HepG2 (cell line): Measurements from ENCODE around the gene GLRX2. TPM values are rescaled to one million over a fixed set of nuclear protein-coding genes. Genes with fewer than 3 reads are reported as not detected.

Source experiments
- ARNT ChIP-seq: fragments of 450-650 bp; IDR thresholded peaks from 2 replicates; pipeline ENCODE4 v1.6.1; 2017
- ASH2L ChIP-seq: fragments of 300-600, 200-600 bp; sonication (generic); IDR thresholded peaks from 2 replicates; pipeline ENCODE4 v1.7.0; 2017; ENCODE audit warnings: low read depth, mild to moderate bottlenecking, moderate library complexity, mixed read lengths, low read length; ENCODE audit not compliant: insufficient read length
- BRD4 ChIP-seq: sonication (generic); formaldehyde crosslinking; IDR thresholded peaks from 2 replicates; pipeline ENCODE4 v1.4.0; 2020; ENCODE audit warnings: missing genetic modification reagents
- CAMTA2 ChIP-seq: sonication (generic); formaldehyde crosslinking; IDR thresholded peaks from 2 replicates; pipeline ENCODE4 v1.4.0; 2020; ENCODE audit warnings: mild to moderate bottlenecking, missing genetic modification reagents, borderline replicate concordance
- CBX5 ChIP-seq: sonication (generic); formaldehyde crosslinking; IDR thresholded peaks from 2 replicates; pipeline ENCODE4 v1.4.0; 2020; ENCODE audit warnings: missing genetic modification reagents, borderline replicate concordance
- CREM ChIP-seq, 2 experiments: sonication (generic) in 1 of 2; formaldehyde crosslinking in 1 of 2; IDR thresholded peaks; 2 replicates each; pipeline versions ENCODE4 v1.4.0 to v1.6.1; 2016 to 2020; ENCODE audit warnings: antibody characterized with exemption in 1 of 2, mild to moderate bottlenecking in 1 of 2, missing genetic modification reagents in 1 of 2
- GATAD1 ChIP-seq: IDR thresholded peaks from 2 replicates; pipeline ENCODE4 v1.6.1; 2016; ENCODE audit warnings: missing genetic modification reagents, missing compliant biosample characterization
- JUND ChIP-seq: sonication (generic); formaldehyde crosslinking; IDR thresholded peaks from 2 replicates; pipeline ENCODE4 v1.8.0; 2022; ENCODE audit warnings: mild to moderate bottlenecking, missing genetic modification reagents
- LRRFIP1 ChIP-seq: sonication (generic); formaldehyde crosslinking; conservative IDR thresholded peaks from 2 replicates; pipeline ENCODE4 v1.4.0; 2020; ENCODE audit warnings: missing genetic modification reagents
- PAX8 ChIP-seq: sonication (generic); formaldehyde crosslinking; IDR thresholded peaks from 2 replicates; pipeline ENCODE4 v1.8.0; 2022; ENCODE audit warnings: mild to moderate bottlenecking, missing genetic modification reagents, borderline replicate concordance
- PHF5A ChIP-seq: IDR thresholded peaks from one replicate; pipeline ENCODE4 v1.6.1; 2018; ENCODE audit warnings: low read depth, missing genetic modification reagents; ENCODE audit not compliant: unreplicated experiment
- SRSF1 ChIP-seq: fragments of 200-400 bp; formaldehyde crosslinking; optimal IDR thresholded peaks from 2 replicates; pipeline ENCODE3; 2017; ENCODE audit warnings: mild to moderate bottlenecking, low read depth, low read length, moderate library complexity
- TEAD2 ChIP-seq: sonication (generic); formaldehyde crosslinking; IDR thresholded peaks from 2 replicates; pipeline ENCODE4 v1.9.0; 2021; ENCODE audit warnings: missing genetic modification reagents
- TGIF2 ChIP-seq: IDR thresholded peaks from 2 replicates; pipeline ENCODE4 v1.6.1; 2016; ENCODE audit warnings: control low read depth, missing compliant biosample characterization
- TIGD3 ChIP-seq: sonication (generic); formaldehyde crosslinking; IDR thresholded peaks from 2 replicates; pipeline ENCODE4 v1.5.1; 2020; ENCODE audit warnings: mild to moderate bottlenecking, missing genetic modification reagents, borderline replicate concordance
- TOPORS ChIP-seq: sonication (generic); formaldehyde crosslinking; IDR thresholded peaks from 2 replicates; pipeline ENCODE4 v1.8.0; 2023; ENCODE audit warnings: mild to moderate bottlenecking, missing genetic modification reagents
- U2AF2 ChIP-seq: fragments of 200-400 bp; formaldehyde crosslinking; IDR thresholded peaks from 2 replicates; pipeline ENCODE4 v1.6.1; 2017; ENCODE audit warnings: low read depth, mild to moderate bottlenecking, low read length
- ZBTB2 ChIP-seq: sonication (generic); formaldehyde crosslinking; IDR thresholded peaks from 2 replicates; pipeline ENCODE4 v1.8.0; 2022; ENCODE audit warnings: low read depth, missing genetic modification reagents
- ZBTB38 ChIP-seq: sonication (generic); formaldehyde crosslinking; IDR thresholded peaks from 2 replicates; pipeline ENCODE4 v1.5.1; 2020; ENCODE audit warnings: mild to moderate bottlenecking, missing genetic modification reagents
- ZC3H4 ChIP-seq: sonication (generic); formaldehyde crosslinking; IDR thresholded peaks from 2 replicates; pipeline ENCODE4 v1.4.0; 2020; ENCODE audit warnings: missing genetic modification reagents, borderline replicate concordance
- ZNF317 ChIP-seq: sonication (generic); formaldehyde crosslinking; IDR thresholded peaks from 2 replicates; pipeline ENCODE4 v1.5.0; 2020; ENCODE audit warnings: mild to moderate bottlenecking, missing genetic modification reagents
- ZNF335 ChIP-seq: sonication (generic); formaldehyde crosslinking; IDR thresholded peaks from 2 replicates; pipeline ENCODE4 v1.4.0; 2020; ENCODE audit warnings: missing genetic modification reagents
- polyA plus RNA-seq, 8 experiments: library from polyadenylated mRNA; depleted of rRNA in 3 of 8; stranded (reverse) in 7 of 8; unstranded in 1 of 8; fragments of >200 nt; fragmentation: Illumina TruSeq in 4 of 8; extraction: Trizol in 4 of 8; gene quantifications; 2 replicates each; pipeline versions ENCODE4 v1.2.1 to v1.2.3, GENCODE V29; 2011 to 2016; ENCODE audit warnings: low read depth in 4 of 8, missing spikeins in 1 of 8, mixed read lengths in 1 of 8; ENCODE audit not compliant: insufficient read depth in 1 of 8
- total RNA-seq, 5 experiments: library from RNA; depleted of rRNA; stranded (reverse); fragments of >200 nt; fragmentation: Illumina TruSeq; extraction: Trizol; gene quantifications; 2 replicates each; pipeline ENCODE4 v1.2.3, GENCODE V29; 2016; ENCODE audit warnings: low read depth in 1 of 5

The GLRX2 gene
- total and polyA plus RNA-seq, 2 of the 13 experiments (the other 11 are each of a cell fraction or from before 2014, with no cell fraction given) = 11.9 to 39.0 TPM

GRCh38 chr1:193059282-193060114 is 45.7 kb downstream of the GLRX2 start, which contains the start of the genes RO60 and UCHL5 (continued):
- TF ChIP-seq LRRFIP1 (CRISPR knock-in tag) (0 out of 2 replicates have a peak, but pooled peaks have one; percentile 39), JUND (CRISPR knock-in tag) (peak; percentile 84), TOPORS (CRISPR knock-in tag) (peak; percentile 91), PAX8 (0 out of 2 replicates have a peak, but pooled peaks have one; percentile 14), ASH2L (peak; percentile 90), CAMTA2 (no peak; the same call in 1 of the 2 replicates), ZBTB38 (CRISPR knock-in tag) (peak; percentile 67; the same call in 1 of the 2 replicates), CBX5 (CRISPR knock-in tag) (peak; percentile 98), ZNF335 (CRISPR knock-in tag) (peak; percentile 98), U2AF2 (peak; percentile 77; the same call in 1 of the 2 replicates), SRSF1 (peak; percentile 77), BRD4 (CRISPR knock-in tag) (peak; percentile 94), TEAD2 (no peak), ARNT (no peak), ZC3H4 (CRISPR knock-in tag) (no peak), TGIF2 (CRISPR knock-in tag) (peak; percentile 96), TIGD3 (CRISPR knock-in tag) (no peak; the same call in 1 of the 2 replicates), PHF5A (CRISPR knock-in tag) (peak; percentile 83), GATAD1 (CRISPR knock-in tag) (peak; percentile 96), CREM (IDR thresholded peaks at IDR 0.05) (peak; percentile 93), CREM (CRISPR knock-in tag; IDR thresholded peaks at IDR 0.05) (no peak; the same call in 1 of the 2 replicates), ZBTB2 (CRISPR knock-in tag) (peak; percentile 96), ZNF317 (CRISPR knock-in tag) (peak; percentile 77)
